ENCODE results near the gene CLDN1.

The CLDN1 gene

GRCh38 chr3:190261015-190261414, 61.2 kb downstream of the CLDN1 start:
- intact Hi-C loops (cut with DNase I): no loop called here
- no peak for DNase-seq

GRCh38 chr3:190260301-190260700, 61.9 kb downstream of the CLDN1 start:
- intact Hi-C loops (cut with DNase I): no loop called here
- DNase-seq: no peak

DNA sequence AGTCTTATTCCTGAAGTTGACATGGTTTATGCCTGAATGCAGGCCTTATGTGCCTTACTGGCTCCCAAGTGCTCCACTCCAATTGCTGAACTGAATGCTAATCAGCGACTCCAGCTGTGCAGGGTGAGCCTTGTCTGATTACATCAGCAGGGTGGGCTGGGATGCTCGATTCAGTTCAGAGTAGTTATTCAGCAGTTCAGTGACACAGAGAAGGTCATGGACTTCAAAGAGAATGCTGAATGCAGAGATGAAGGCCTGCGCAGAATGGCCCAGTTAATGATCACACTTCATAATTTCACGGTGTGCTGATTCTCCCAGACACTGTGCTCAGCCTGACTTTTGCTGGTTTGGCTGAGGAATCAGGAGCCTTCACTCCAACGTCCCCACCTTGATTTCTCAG, 63.6 kb downstream of the CLDN1 start:
- intact Hi-C loops (cut with DNase I): no loop called here
- peak in 34 of 42 donors; percentile 5 to 64 (median 28) for DNase-seq

Measured in head of caudate nucleus (tissue), 42 donors.